ENCODE measurements around the gene DNAJC21.

The DNAJC21 gene

GRCh38 chr5:34930462-34930844 is 1.1 kb downstream of the DNAJC21 start:
- Histone ChIP-seq H3K4ac (ENCODE audit: low read depth in 1 of 2, low read length in 2 of 2) (no peak overlapping the region), H3K4me1 (ENCODE audit: control insufficient read depth, insufficient read depth, low read depth, low read length) (peaks cover 5% of the 10 kb centered on the region), H2AK5ac (ENCODE audit: low read length, severe bottlenecking) (no peak overlapping the region), H3K9ac (ENCODE audit: low read length) (peak overlapping the region; percentile 96), H2BK12ac (ENCODE audit: low read length in 2 of 2) (no peak overlapping the region), H4K8ac (ENCODE audit: low read length) (no peak overlapping the region), H2AFZ (ENCODE audit: low read depth, low read length) (no peak overlapping the region), H3K27ac (ENCODE audit: low read length, poor library complexity, severe bottlenecking) (peak overlapping the region; percentile 89), H3K9me3 (ENCODE audit: control insufficient read depth, low read length) (no peaks in the 10 kb centered on the region), H3K14ac (ENCODE audit: low read length in 2 of 2) (no peak overlapping the region), H3K4me2 (ENCODE audit: low read length, poor library complexity, severe bottlenecking) (peak overlapping the region; percentile 87), H3K23ac (ENCODE audit: low read length in 2 of 2) (no peak overlapping the region), H3K79me1 (replicated peaks; ENCODE audit: low read length, poor library complexity, severe bottlenecking) (peaks cover 13% of the 10 kb centered on the region), H2BK120ac (ENCODE audit: low read depth, low read length) (no peak overlapping the region), H3K18ac (ENCODE audit: low read depth in 1 of 2, low read length in 2 of 2) (no peak overlapping the region), H3K4me3 (ENCODE audit: insufficient read depth in 1 of 2, low read depth in 1 of 2, low read length in 2 of 2) (peak overlapping the region in 1 of 2 experiments; percentile 97), H2BK15ac (ENCODE audit: low read depth, poor library complexity, severe bottlenecking) (no peak overlapping the region), H2BK5ac (ENCODE audit: low read depth, low read length, poor library complexity, severe bottlenecking) (no peak overlapping the region), H4K91ac (ENCODE audit: low read length) (no peak overlapping the region), H3K36me3 (ENCODE audit: control insufficient read depth in 1 of 2, insufficient read depth in 2 of 2, low read depth in 1 of 2, low read length in 2 of 2) (peaks cover 10 to 34% of the 10 kb centered on the region in 2 experiments), H3K27me3 (ENCODE audit: control insufficient read depth in 1 of 2, insufficient read depth in 1 of 2, low read length in 2 of 2) (no peaks in the 10 kb centered on the region)
- peak; percentile 55 for DNase-seq
- WGBS: 0% methylated on average over 2 of the region's 3 CpGs

DNA sequence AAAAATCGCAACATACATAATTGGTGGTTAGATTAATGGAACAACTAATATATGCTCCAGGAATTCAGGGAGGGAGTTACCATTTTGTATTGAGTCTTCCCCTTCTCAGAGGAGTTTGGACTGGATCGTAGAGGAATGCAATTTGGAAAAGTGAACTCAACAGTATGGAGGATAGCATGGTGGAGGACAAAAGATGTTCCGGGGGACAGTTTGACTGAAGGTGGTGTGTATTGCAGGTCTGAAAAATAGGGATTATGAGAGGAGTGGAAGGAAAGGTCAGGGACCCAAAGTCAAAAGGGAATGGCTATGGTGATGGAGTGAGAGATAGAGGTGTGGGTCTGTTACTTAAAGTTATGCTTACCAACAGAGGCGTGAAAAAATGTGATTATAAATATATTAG is 1.5 kb downstream of the DNAJC21 start:
- H3K4me3 ChIP-seq (ENCODE audit: insufficient read depth in 1 of 2, low read depth in 1 of 2, low read length in 2 of 2): peak overlapping the region in 1 of 2 experiments; percentile 97
- no peak overlapping the region for H2BK120ac ChIP-seq (ENCODE audit: low read depth, low read length)
- no peak overlapping the region for H3K14ac ChIP-seq (ENCODE audit: low read length in 2 of 2)
- 80% methylated on average over 4 of the region's 4 CpGs for WGBS
- no peak overlapping the region for H2BK5ac ChIP-seq (ENCODE audit: low read depth, low read length, poor library complexity, severe bottlenecking)
- no peak for DNase-seq
- H2AK5ac ChIP-seq (ENCODE audit: low read length, severe bottlenecking): no peak overlapping the region
- no peak overlapping the region for H4K8ac ChIP-seq (ENCODE audit: low read length)
- peak overlapping the region; percentile 87 for H3K4me2 ChIP-seq (ENCODE audit: low read length, poor library complexity, severe bottlenecking)
- H3K4me1 ChIP-seq (ENCODE audit: control insufficient read depth, insufficient read depth, low read depth, low read length): peaks cover 5% of the 10 kb centered on the region
- H3K23ac ChIP-seq (ENCODE audit: low read length in 2 of 2): no peak overlapping the region
- no peak overlapping the region for H2BK12ac ChIP-seq (ENCODE audit: low read length in 2 of 2)
- H2AFZ ChIP-seq (ENCODE audit: low read depth, low read length): no peak overlapping the region
- no peaks in the 10 kb centered on the region for H3K9me3 ChIP-seq (ENCODE audit: control insufficient read depth, low read length)
- no peaks in the 10 kb centered on the region for H3K27me3 ChIP-seq (ENCODE audit: control insufficient read depth in 1 of 2, insufficient read depth in 1 of 2, low read length in 2 of 2)
- H3K79me1 ChIP-seq (replicated peaks; ENCODE audit: low read length, poor library complexity, severe bottlenecking): peaks cover 13% of the 10 kb centered on the region
- peaks cover 10 to 34% of the 10 kb centered on the region in 2 experiments for H3K36me3 ChIP-seq (ENCODE audit: control insufficient read depth in 1 of 2, insufficient read depth in 2 of 2, low read depth in 1 of 2, low read length in 2 of 2)
- H3K27ac ChIP-seq (ENCODE audit: low read length, poor library complexity, severe bottlenecking): no peak overlapping the region
- no peak overlapping the region for H3K18ac ChIP-seq (ENCODE audit: low read depth in 1 of 2, low read length in 2 of 2)
- peak overlapping the region; percentile 96 for H3K9ac ChIP-seq (ENCODE audit: low read length)
- H4K91ac ChIP-seq (ENCODE audit: low read length): no peak overlapping the region
- no peak overlapping the region for H2BK15ac ChIP-seq (ENCODE audit: low read depth, poor library complexity, severe bottlenecking)
- no peak overlapping the region for H3K4ac ChIP-seq (ENCODE audit: low read depth in 1 of 2, low read length in 2 of 2)

GRCh38 chr5:34932947-34933346 is 3.6 kb downstream of the DNAJC21 start:
- Histone ChIP-seq H2BK15ac (ENCODE audit: low read depth, poor library complexity, severe bottlenecking) (no peak overlapping the region), H2BK120ac (ENCODE audit: low read depth, low read length) (no peak overlapping the region), H3K9ac (ENCODE audit: low read length) (no peak overlapping the region), H4K91ac (ENCODE audit: low read length) (no peak overlapping the region), H2AK5ac (ENCODE audit: low read length, severe bottlenecking) (no peak overlapping the region), H2AFZ (ENCODE audit: low read depth, low read length) (no peak overlapping the region), H3K4me1 (ENCODE audit: control insufficient read depth, insufficient read depth, low read depth, low read length) (peaks cover 5% of the 10 kb centered on the region), H3K4ac (ENCODE audit: low read depth in 1 of 2, low read length in 2 of 2) (no peak overlapping the region), H3K27ac (ENCODE audit: low read length, poor library complexity, severe bottlenecking) (no peak overlapping the region), H3K36me3 (ENCODE audit: control insufficient read depth in 1 of 2, insufficient read depth in 2 of 2, low read depth in 1 of 2, low read length in 2 of 2) (peaks cover 19 to 38% of the 10 kb centered on the region in 2 experiments), H2BK12ac (ENCODE audit: low read length in 2 of 2) (no peak overlapping the region), H3K14ac (ENCODE audit: low read length in 2 of 2) (no peak overlapping the region), H3K4me2 (ENCODE audit: low read length, poor library complexity, severe bottlenecking) (no peak overlapping the region), H3K79me1 (replicated peaks; ENCODE audit: low read length, poor library complexity, severe bottlenecking) (peaks cover 23% of the 10 kb centered on the region), H3K9me3 (ENCODE audit: control insufficient read depth, low read length) (no peaks in the 10 kb centered on the region), H4K8ac (ENCODE audit: low read length) (no peak overlapping the region), H3K27me3 (ENCODE audit: control insufficient read depth in 1 of 2, insufficient read depth in 1 of 2, low read length in 2 of 2) (no peaks in the 10 kb centered on the region), H3K4me3 (ENCODE audit: insufficient read depth in 1 of 2, low read depth in 1 of 2, low read length in 2 of 2) (no peak overlapping the region), H3K18ac (ENCODE audit: low read depth in 1 of 2, low read length in 2 of 2) (no peak overlapping the region), H3K23ac (ENCODE audit: low read length in 2 of 2) (no peak overlapping the region), H2BK5ac (ENCODE audit: low read depth, low read length, poor library complexity, severe bottlenecking) (no peak overlapping the region)
- no peak for DNase-seq
- no CpG with 5 or more reads among the region's 2 CpGs for WGBS

- Histone ChIP-seq H3K9me3 (ENCODE audit: control insufficient read depth, low read length) (no peaks in the 10 kb centered on the region), H3K79me1 (replicated peaks; ENCODE audit: low read length, poor library complexity, severe bottlenecking) (peaks cover 17% of the 10 kb centered on the region), H2BK15ac (ENCODE audit: low read depth, poor library complexity, severe bottlenecking) (no peak overlapping the region), H3K18ac (ENCODE audit: low read depth in 1 of 2, low read length in 2 of 2) (no peak overlapping the region), H3K27ac (ENCODE audit: low read length, poor library complexity, severe bottlenecking) (no peak overlapping the region), H2BK5ac (ENCODE audit: low read depth, low read length, poor library complexity, severe bottlenecking) (no peak overlapping the region), H2BK120ac (ENCODE audit: low read depth, low read length) (no peak overlapping the region), H3K4me3 (ENCODE audit: insufficient read depth in 1 of 2, low read depth in 1 of 2, low read length in 2 of 2) (no peak overlapping the region), H3K27me3 (ENCODE audit: control insufficient read depth in 1 of 2, insufficient read depth in 1 of 2, low read length in 2 of 2) (no peaks in the 10 kb centered on the region), H4K8ac (ENCODE audit: low read length) (no peak overlapping the region), H3K9ac (ENCODE audit: low read length) (no peak overlapping the region), H3K14ac (ENCODE audit: low read length in 2 of 2) (no peak overlapping the region), H2AFZ (ENCODE audit: low read depth, low read length) (no peak overlapping the region), H3K4me1 (ENCODE audit: control insufficient read depth, insufficient read depth, low read depth, low read length) (no peaks in the 10 kb centered on the region), H3K4ac (ENCODE audit: low read depth in 1 of 2, low read length in 2 of 2) (no peak overlapping the region), H2AK5ac (ENCODE audit: low read length, severe bottlenecking) (no peak overlapping the region), H3K4me2 (ENCODE audit: low read length, poor library complexity, severe bottlenecking) (no peak overlapping the region), H3K23ac (ENCODE audit: low read length in 2 of 2) (no peak overlapping the region), H3K36me3 (ENCODE audit: control insufficient read depth in 1 of 2, insufficient read depth in 2 of 2, low read depth in 1 of 2, low read length in 2 of 2) (peaks cover 25 to 93% of the 10 kb centered on the region in 2 experiments), H2BK12ac (ENCODE audit: low read length in 2 of 2) (no peak overlapping the region), H4K91ac (ENCODE audit: low read length) (no peak overlapping the region)
- WGBS: 98% methylated on average over 3 of the region's 3 CpGs
- DNase-seq: no peak
Measured at GRCh38 chr5:34941936-34942335, 12.6 kb downstream of the DNAJC21 start.
